PC-3 (cell line): ENCODE data around the gene CD274. TPM values are rescaled to one million over a fixed set of nuclear protein-coding genes. Genes with fewer than 3 reads are reported as not detected.
"Not testable (repeated sequence)": the region's sequence is repeated elsewhere in the genome, so short reads cannot be mapped to it uniquely, and the experiment has no call there.

Experiments
- ATAC-seq: fragments of 200-7000 bp; cut with Tn5 transposase; 2 replicates; pipeline ENCODE4 v1.9.1; 2020; ENCODE audit warnings: mild to moderate bottlenecking, moderate library complexity
- BruUV-seq: library from RNA; stranded (reverse); fragments of 400-500 nt; replicated peaks from 2 replicates; lab custom pipeline; 2021; lab: Mats Ljungman, UMichigan
- CTCF ChIA-PET: fragments of 300-600 bp; sonication (Branson Sonifier 250); formaldehyde crosslinking; loops from one replicate; lab custom pipeline; 2022; ENCODE audit warnings: antibody characterized with exemption; lab: Charles Lee
- POLR2A ChIA-PET: fragments of 300-600 bp; sonication (Branson Sonifier 250); formaldehyde crosslinking; loops from one replicate; lab custom pipeline; 2022; ENCODE audit warnings: antibody characterized with exemption; ENCODE audit not compliant: unreplicated experiment; lab: Charles Lee
- DNase-seq: peaks from one replicate; pipeline ENCODE4 v3.0.0-alpha.2; 2015
- H2AFZ ChIP-seq: fragments of 300-600 bp; sonication (generic); 2 replicates; pipeline ENCODE4 v1.6.0; 2016; ENCODE audit warnings: antibody characterized with exemption, low read length
- H3F3A ChIP-seq: fragments of 300-600 bp; sonication (generic); one replicate; pipeline ENCODE4 v1.6.0; 2017; ENCODE audit warnings: antibody characterized with exemption, low read length, control low read depth, mild to moderate bottlenecking; ENCODE audit not compliant: unreplicated experiment
- H3K27ac ChIP-seq: fragments of 300-600 bp; sonication (generic); 2 replicates; pipeline ENCODE4 v1.5.1; 2016; ENCODE audit warnings: mild to moderate bottlenecking, low read length
- H3K27me3 ChIP-seq: fragments of 300-600 bp; sonication (generic); 2 replicates; pipeline ENCODE4 v1.6.1; 2016; ENCODE audit warnings: low read length, mixed read lengths
- H3K36me3 ChIP-seq: fragments of 300-600 bp; sonication (generic); 2 replicates; pipeline ENCODE4 v1.6.1; 2016; ENCODE audit warnings: low read depth, mixed run types, low read length, mixed read lengths
- H3K4me1 ChIP-seq: fragments of 300-600 bp; sonication (generic); 2 replicates; pipeline ENCODE4 v1.5.1; 2016; ENCODE audit warnings: low read length; ENCODE audit not compliant: insufficient read depth
- H3K4me2 ChIP-seq: fragments of 300-600 bp; sonication (generic); 2 replicates; pipeline ENCODE4 v1.6.0; 2016; ENCODE audit warnings: low read length
- H3K4me3 ChIP-seq: fragments of 300-600 bp; sonication (generic); 2 replicates; pipeline ENCODE4 v1.5.1; 2016; ENCODE audit warnings: mild to moderate bottlenecking, low read length, mixed read lengths
- H3K79me2 ChIP-seq: fragments of 300-600 bp; sonication (generic); 2 replicates; pipeline ENCODE4 v1.6.1; 2017; ENCODE audit warnings: low read length, mixed read lengths
- H3K9ac ChIP-seq: fragments of 300-600 bp; sonication (generic); 2 replicates; pipeline ENCODE4 v1.6.0; 2016; ENCODE audit warnings: mild to moderate bottlenecking, low read length
- H3K9me2 ChIP-seq: fragments of 300-600 bp; sonication (generic); replicated peaks from 2 replicates; pipeline ENCODE4 v1.6.1; 2016; ENCODE audit warnings: mixed run types, low read length, mixed read lengths
- H3K9me3 ChIP-seq: fragments of 300-600 bp; sonication (generic); 2 replicates; pipeline ENCODE4 v1.6.1; 2016; ENCODE audit warnings: low read length, mixed read lengths
- H4K20me1 ChIP-seq: fragments of 300-600 bp; sonication (generic); 2 replicates; pipeline ENCODE4 v1.6.1; 2016; ENCODE audit warnings: low read length, mixed read lengths
- EZH2 ChIP-seq: fragments of 300-600 bp; sonication (generic); IDR thresholded peaks from one replicate; pipeline ENCODE4 v1.6.1; 2017; ENCODE audit warnings: antibody characterized with exemption, mild to moderate bottlenecking, low read length; ENCODE audit not compliant: unreplicated experiment
- EZH2phosphoT487 ChIP-seq: fragments of 300-600 bp; sonication (generic); IDR thresholded peaks from 2 replicates; pipeline ENCODE4 v1.6.1; 2018; ENCODE audit warnings: mild to moderate bottlenecking, antibody characterized with exemption, low read length, borderline replicate concordance
- intact Hi-C: fragments of 100-400 bp; cut with micrococcal nuclease; formaldehyde crosslinking; loops from 2 replicates; pipeline ENCODE4 v1.9.0; 2023
- total RNA-seq: library from RNA; depleted of rRNA; stranded (reverse); fragments of >200 nt; gene quantifications from 2 replicates; pipeline ENCODE4 v1.2.3, GENCODE V29; 2014
- TF ChIP-seq, protein P1 (sequence below): fragments of 300-600 bp; sonication (generic); conservative IDR thresholded peaks from 2 replicates; pipeline ENCODE4 v1.5.1; 2017; ENCODE audit warnings: antibody characterized with exemption, low read depth, mild to moderate bottlenecking, low read length

CD274 gene
- total RNA-seq, 1 experiment from 2014 or later, result 3.8 TPM

DNA sequence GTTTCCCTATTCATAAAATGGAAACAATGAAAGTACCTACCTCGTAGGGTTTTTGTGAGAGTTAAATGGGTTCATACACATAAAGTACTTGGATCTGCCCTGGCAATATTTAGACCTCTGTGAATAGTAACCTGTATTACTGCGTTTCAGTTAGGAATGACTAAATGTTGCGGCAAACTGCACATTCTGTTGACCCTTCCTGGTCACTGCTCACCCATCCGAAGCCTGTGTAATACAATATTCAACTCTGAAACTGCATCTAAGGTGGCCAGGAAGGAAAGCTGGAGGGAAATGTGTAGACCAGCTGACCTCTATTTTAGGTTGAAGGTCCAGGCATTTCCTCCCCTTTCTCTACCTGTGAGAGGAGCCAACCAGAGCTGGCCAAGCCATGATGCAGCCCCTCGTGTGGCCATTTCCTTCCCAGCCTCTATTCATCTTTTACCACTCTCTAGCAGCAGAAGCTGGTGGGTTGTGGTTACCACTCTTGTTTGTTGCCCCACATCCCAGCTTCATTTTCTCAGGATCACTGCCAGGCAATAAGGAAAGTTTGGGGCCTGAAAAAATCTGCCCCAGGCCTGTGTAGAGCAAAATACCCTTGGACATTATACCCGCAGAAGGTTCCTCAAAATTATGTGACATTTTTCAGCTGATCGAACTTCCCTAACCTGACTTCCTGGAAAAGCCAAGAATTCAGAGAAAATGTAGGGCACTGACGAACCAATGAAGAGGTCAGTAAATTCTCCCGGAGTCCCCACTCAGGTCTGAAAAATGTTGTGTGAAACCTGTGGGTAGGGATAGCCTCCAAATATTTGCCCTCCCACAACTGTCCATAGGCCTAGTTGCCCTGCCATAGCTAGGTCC lies 39.5 kb downstream of the CD274 start:
- no peak overlapping the region for H3K27ac ChIP-seq
- H3K4me1 ChIP-seq, result peaks cover 23% of the 10 kb centered on the region
- no peaks in the 10 kb centered on the region for H3F3A ChIP-seq
- no peak for ATAC-seq
- no peak overlapping the region for H3K9ac ChIP-seq
- H3K9me3 ChIP-seq, result no peaks in the 10 kb centered on the region
- no peaks in the 10 kb centered on the region for H3K27me3 ChIP-seq
- CTCF ChIA-PET, result no interaction called here
- no peak overlapping the region for H2AFZ ChIP-seq
- TF ChIP-seq, protein P1, sequence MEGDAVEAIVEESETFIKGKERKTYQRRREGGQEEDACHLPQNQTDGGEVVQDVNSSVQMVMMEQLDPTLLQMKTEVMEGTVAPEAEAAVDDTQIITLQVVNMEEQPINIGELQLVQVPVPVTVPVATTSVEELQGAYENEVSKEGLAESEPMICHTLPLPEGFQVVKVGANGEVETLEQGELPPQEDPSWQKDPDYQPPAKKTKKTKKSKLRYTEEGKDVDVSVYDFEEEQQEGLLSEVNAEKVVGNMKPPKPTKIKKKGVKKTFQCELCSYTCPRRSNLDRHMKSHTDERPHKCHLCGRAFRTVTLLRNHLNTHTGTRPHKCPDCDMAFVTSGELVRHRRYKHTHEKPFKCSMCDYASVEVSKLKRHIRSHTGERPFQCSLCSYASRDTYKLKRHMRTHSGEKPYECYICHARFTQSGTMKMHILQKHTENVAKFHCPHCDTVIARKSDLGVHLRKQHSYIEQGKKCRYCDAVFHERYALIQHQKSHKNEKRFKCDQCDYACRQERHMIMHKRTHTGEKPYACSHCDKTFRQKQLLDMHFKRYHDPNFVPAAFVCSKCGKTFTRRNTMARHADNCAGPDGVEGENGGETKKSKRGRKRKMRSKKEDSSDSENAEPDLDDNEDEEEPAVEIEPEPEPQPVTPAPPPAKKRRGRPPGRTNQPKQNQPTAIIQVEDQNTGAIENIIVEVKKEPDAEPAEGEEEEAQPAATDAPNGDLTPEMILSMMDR, result no peak
- no peak for TF ChIP-seq EZH2phosphoT487
- TF ChIP-seq EZH2, result no peak
- no peaks in the 10 kb centered on the region for H4K20me1 ChIP-seq
- POLR2A ChIA-PET, result no interaction called here
- intact Hi-C loops, result no loop called here
- no peaks in the 10 kb centered on the region for H3K9me2 ChIP-seq
- no peak overlapping the region for H3K4me3 ChIP-seq
- BruUV-seq, result no TSS peak
- no peaks in the 10 kb centered on the region for H3K36me3 ChIP-seq
- H3K4me2 ChIP-seq, result no peak overlapping the region
- no peaks in the 10 kb centered on the region for H3K79me2 ChIP-seq
- DNase-seq, result no peak

DNA sequence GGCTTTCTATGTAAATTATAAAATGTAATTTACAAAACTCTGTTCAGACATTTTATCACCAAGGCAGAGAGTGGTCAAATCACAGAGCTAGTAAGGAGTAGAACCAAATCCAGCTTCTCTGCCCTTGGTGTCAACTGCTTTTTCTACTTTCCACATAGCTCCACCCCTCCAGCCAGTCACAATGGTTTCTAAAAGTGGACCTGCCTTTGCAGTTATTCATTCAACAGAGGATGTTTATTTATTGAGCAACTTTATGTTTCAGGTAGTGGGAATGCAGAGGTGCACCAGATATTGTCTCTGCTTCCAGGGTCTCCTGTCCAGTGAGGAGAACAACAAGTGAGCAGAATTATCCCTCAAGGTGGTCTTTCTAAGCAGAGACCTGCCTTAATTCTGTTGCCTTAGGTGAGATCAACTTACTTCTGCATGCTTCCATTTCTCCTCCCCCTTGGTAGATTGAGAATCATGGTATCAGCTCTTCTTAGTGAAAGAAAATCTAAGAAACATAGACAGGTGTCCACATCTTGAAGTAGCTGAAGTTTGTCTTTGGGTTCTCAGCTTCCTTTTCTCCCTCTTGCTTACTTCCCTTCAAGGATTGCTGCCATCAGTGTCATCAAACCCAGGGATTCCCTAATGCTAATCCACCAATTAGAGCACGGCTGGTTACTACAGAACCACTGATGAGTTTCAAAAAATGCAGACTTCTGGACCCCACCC lies 42.8 kb downstream of the CD274 start:
- H3K9me2 ChIP-seq, result no peaks in the 10 kb centered on the region
- no peak for TF ChIP-seq EZH2
- no peaks in the 10 kb centered on the region for H3K9me3 ChIP-seq
- intact Hi-C loops, result no loop called here
- ChIA-PET CTCF (no interaction called here), POLR2A (no interaction called here)
- no peak for ATAC-seq
- H3K36me3 ChIP-seq, result no peaks in the 10 kb centered on the region
- peak overlapping the region; percentile 98 for H3K27ac ChIP-seq
- DNase-seq, result peak; percentile 62
- H4K20me1 ChIP-seq, result no peaks in the 10 kb centered on the region
- H3K27me3 ChIP-seq, result no peaks in the 10 kb centered on the region
- peak overlapping the region; percentile 78; the same call in 1 of the 2 replicates for H3K9ac ChIP-seq
- no peak overlapping the region for H3K4me3 ChIP-seq
- H3K4me2 ChIP-seq, result peak overlapping the region; percentile 76; the same call in 1 of the 2 replicates
- H2AFZ ChIP-seq, result peak overlapping the region; percentile 76
- BruUV-seq, result no TSS peak
- H3K4me1 ChIP-seq, result peaks cover 23% of the 10 kb centered on the region
- H3F3A ChIP-seq, result no peaks in the 10 kb centered on the region
- H3K79me2 ChIP-seq, result no peaks in the 10 kb centered on the region

DNA sequence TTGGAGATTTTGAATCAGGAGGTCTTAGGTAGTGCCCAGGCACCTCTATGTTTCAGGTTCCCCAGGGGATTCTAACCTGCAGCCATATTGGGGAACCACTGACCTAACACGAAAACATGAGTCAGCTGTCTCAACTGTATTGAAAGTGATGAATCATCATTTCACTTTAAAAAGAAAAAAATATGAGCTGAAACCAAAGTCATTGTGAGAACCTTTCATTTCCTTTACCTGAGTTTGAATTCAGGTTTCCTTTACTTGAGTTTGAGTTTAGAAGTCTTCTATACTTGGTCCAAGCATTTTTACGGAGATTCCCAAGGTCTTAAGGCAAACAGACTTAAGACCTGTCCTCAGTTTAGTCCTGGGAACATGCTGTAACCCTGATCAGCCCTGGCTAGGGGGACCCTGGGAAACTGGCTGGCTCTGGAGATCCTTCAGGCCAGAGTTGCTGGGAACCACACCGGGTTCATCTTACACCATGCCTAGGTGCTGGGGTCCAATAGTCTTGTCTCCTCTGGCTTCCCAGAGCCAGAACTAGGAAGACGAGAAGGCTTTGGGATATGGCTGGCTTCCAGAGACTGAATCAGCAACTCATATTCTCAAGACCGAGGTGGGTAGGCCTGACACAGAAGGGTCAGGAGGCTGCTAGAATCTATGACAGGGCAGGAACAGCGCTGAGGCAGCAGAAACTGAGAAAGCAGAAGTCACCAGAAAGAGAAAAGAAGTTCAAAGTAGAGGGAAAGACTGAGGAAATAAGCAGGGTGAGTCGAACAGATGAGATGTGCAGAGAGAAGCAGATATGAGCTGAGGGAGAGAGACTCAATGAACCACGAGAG lies 43.6 kb downstream of the CD274 start:
- POLR2A ChIA-PET, result no interaction called here
- TF ChIP-seq EZH2phosphoT487, result no peak
- TF ChIP-seq, protein P1, result no peak
- TF ChIP-seq EZH2, result no peak
- no peaks in the 10 kb centered on the region for H3K9me3 ChIP-seq
- ATAC-seq, result peak; percentile 79
- peak overlapping the region; percentile 76 for H2AFZ ChIP-seq
- peaks cover 23% of the 10 kb centered on the region for H3K4me1 ChIP-seq
- peak overlapping the region; percentile 98 for H3K27ac ChIP-seq
- 0 out of 2 replicates have a peak overlapping the region, but pooled peaks have one; percentile 12 for H3K4me3 ChIP-seq
- no TSS peak for BruUV-seq
- H3K9ac ChIP-seq, result peak overlapping the region; percentile 78
- peak overlapping the region; percentile 76 for H3K4me2 ChIP-seq
- intact Hi-C loops, result no loop called here
- no peaks in the 10 kb centered on the region for H4K20me1 ChIP-seq
- no peaks in the 10 kb centered on the region for H3K79me2 ChIP-seq
- H3F3A ChIP-seq, result no peaks in the 10 kb centered on the region
- no peaks in the 10 kb centered on the region for H3K36me3 ChIP-seq
- DNase-seq, result peak; percentile 83
- CTCF ChIA-PET, result no interaction called here
- no peaks in the 10 kb centered on the region for H3K9me2 ChIP-seq
- H3K27me3 ChIP-seq, result no peaks in the 10 kb centered on the region

DNA sequence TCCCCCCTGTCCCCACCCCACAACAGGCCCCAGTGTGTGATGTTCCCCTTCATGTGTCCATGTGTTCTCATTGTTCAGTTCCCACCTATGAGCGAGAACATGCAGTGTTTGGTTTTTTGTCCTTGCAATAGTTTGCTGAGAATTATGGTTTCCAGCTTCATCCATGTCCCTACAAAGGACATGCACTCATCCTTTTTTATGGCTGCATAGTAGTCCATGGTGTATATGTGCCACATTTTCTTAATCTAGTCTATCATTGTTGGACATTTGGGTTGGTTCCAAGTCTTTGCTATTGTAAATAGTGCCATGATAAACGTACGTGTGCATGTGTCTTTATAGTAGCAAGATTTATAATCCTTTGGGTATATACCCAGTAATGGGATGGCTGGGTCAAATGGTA lies 44.4 kb downstream of the CD274 start:
- H3K9me3 ChIP-seq, H3F3A ChIP-seq, H2AFZ ChIP-seq, H3K27ac ChIP-seq, ATAC-seq, H3K4me3 ChIP-seq, POLR2A ChIA-PET, H3K36me3 ChIP-seq, CTCF ChIA-PET, H4K20me1 ChIP-seq, H3K9me2 ChIP-seq, H3K4me2 ChIP-seq, BruUV-seq, H3K9ac ChIP-seq, DNase-seq, H3K27me3 ChIP-seq, intact Hi-C loops, H3K79me2 ChIP-seq: not testable (repeated sequence)
- H3K4me1 ChIP-seq, result peaks cover 24% of the 10 kb centered on the region
